GM23248 (cell line): ENCODE results near the gene LSR. TPM values are rescaled to one million over a fixed set of nuclear protein-coding genes. Genes with fewer than 3 reads are reported as not detected.

Source experiments
- DNase-seq: peaks from one replicate; pipeline ENCODE4 v3.0.0-alpha.2; 2015
- H2AFZ ChIP-seq: fragments of 200-600 bp; sonication (generic); 2 replicates; pipeline ENCODE4 v1.6.1; 2016; ENCODE audit warnings: antibody characterized with exemption
- H3F3A ChIP-seq: fragments of 200-600 bp; sonication (generic); 2 replicates; pipeline ENCODE4 v1.6.1; 2016; ENCODE audit warnings: mild to moderate bottlenecking, antibody characterized with exemption, mixed run types; ENCODE audit not compliant: insufficient read depth
- H3K27ac ChIP-seq: fragments of 200-600 bp; sonication (generic); 2 replicates; pipeline ENCODE4 v1.5.1; 2016; ENCODE audit warnings: mild to moderate bottlenecking
- H3K27me3 ChIP-seq: fragments of 200-600 bp; sonication (generic); replicated peaks from 2 replicates; pipeline ENCODE4 v1.6.1; 2016; ENCODE audit warnings: mild to moderate bottlenecking; ENCODE audit not compliant: insufficient read depth
- H3K36me3 ChIP-seq: fragments of 200-600 bp; sonication (generic); 2 replicates; pipeline ENCODE4 v1.6.1; 2016; ENCODE audit warnings: low read depth, mild to moderate bottlenecking
- H3K4me1 ChIP-seq: fragments of 200-600 bp; sonication (generic); 2 replicates; pipeline ENCODE4 v1.6.1; 2016; ENCODE audit warnings: mild to moderate bottlenecking; ENCODE audit not compliant: insufficient read depth
- H3K4me2 ChIP-seq: fragments of 200-600 bp; sonication (generic); one replicate; pipeline ENCODE4 v1.6.1; 2016; ENCODE audit warnings: mild to moderate bottlenecking; ENCODE audit not compliant: unreplicated experiment
- H3K4me3 ChIP-seq: fragments of 200-600 bp; sonication (generic); 2 replicates; pipeline ENCODE4 v1.5.1; 2016; ENCODE audit warnings: mild to moderate bottlenecking
- H3K79me2 ChIP-seq: fragments of 200-600 bp; sonication (generic); 2 replicates; pipeline ENCODE4 v1.6.1; 2016; ENCODE audit warnings: mild to moderate bottlenecking; ENCODE audit not compliant: insufficient read depth
- H3K9ac ChIP-seq: fragments of 200-600 bp; sonication (generic); 2 replicates; pipeline ENCODE4 v1.6.1; 2016; ENCODE audit warnings: mild to moderate bottlenecking
- H3K9me2 ChIP-seq: fragments of 200-600 bp; sonication (generic); 2 replicates; pipeline ENCODE4 v1.6.1; 2016; ENCODE audit warnings: mixed run types, mild to moderate bottlenecking, moderate library complexity; ENCODE audit not compliant: insufficient read depth
- H3K9me3 ChIP-seq: fragments of 200-600 bp; sonication (generic); one replicate; pipeline ENCODE4 v1.6.1; 2017; ENCODE audit warnings: low read depth
- H4K20me1 ChIP-seq: fragments of 200-600 bp; sonication (generic); 2 replicates; pipeline ENCODE4 v1.6.0; 2016; ENCODE audit not compliant: insufficient read depth
- EZH2 ChIP-seq: fragments of 200-600 bp; sonication (generic); IDR thresholded peaks from 2 replicates; pipeline ENCODE4 v1.6.1; 2018; ENCODE audit warnings: antibody characterized with exemption, mild to moderate bottlenecking; ENCODE audit not compliant: insufficient read depth, poor library complexity, severe bottlenecking
- EZH2phosphoT487 ChIP-seq: fragments of 200-600 bp; sonication (generic); IDR thresholded peaks from 2 replicates; pipeline ENCODE4 v1.6.1; 2018; ENCODE audit warnings: antibody characterized with exemption, moderate library complexity, mild to moderate bottlenecking, low read depth; ENCODE audit not compliant: insufficient read depth
- WGBS, 2 experiments: methylation state at CpG; one replicate each; pipeline ENCODE4 v1.1.6; 2015 to 2017; ENCODE audit warnings: low lambda C conversion rate in 2 of 2, low coverage in 1 of 2; ENCODE audit errors: missing lambda C conversion rate in 2 of 2; 5-methylcytosine and 5-hydroxymethylcytosine counted together
- in situ Hi-C: fragments of 300-500 bp; cut with MboI; formaldehyde crosslinking; loops from 2 replicates; pipeline ENCODE4 v1.15.0; 2020
- polyA plus RNA-seq: library from polyadenylated mRNA; unstranded; fragments of >200 nt; fragmentation: Nextera tagmentation; extraction: Ambion mirVana; gene quantifications from 2 replicates; pipeline ENCODE4 v1.2.1, GENCODE V29; 2016
- total RNA-seq: library from RNA; depleted of rRNA; stranded (reverse); fragments of >200 nt; shearing (Covaris generic); gene quantifications from 2 replicates; pipeline ENCODE4 v1.2.3, GENCODE V29; 2014

LSR gene
- total and polyA plus RNA-seq, 2 experiments from 2014 or later, result 2.7 TPM; not detected in 1

- H3K9ac ChIP-seq, result no peak overlapping the region
- no peak overlapping the region for H3K4me2 ChIP-seq
- whole genome bisulfite sequencing, 2 experiments, result 5% methylated on average over 34 to 39 of the region's 39 CpGs
Observed at GRCh38 chr19:35249146-35249847, 495 bp downstream of the LSR start.

GRCh38 chr19:35249848-35250711 lies 1.3 kb downstream of the LSR start:
- WGBS, 2 experiments, result 64 to 71% methylated on average over 26 to 34 of the region's 34 CpGs
- Histone ChIP-seq H4K20me1 (no peaks in the 10 kb centered on the region), H2AFZ (no peak overlapping the region), H3K4me1 (no peaks in the 10 kb centered on the region), H3K27me3 (peaks cover 44% of the 10 kb centered on the region), H3K4me3 (no peak overlapping the region), H3K79me2 (no peaks in the 10 kb centered on the region), H3K27ac (no peak overlapping the region), H3F3A (no peaks in the 10 kb centered on the region), H3K9ac (no peak overlapping the region), H3K4me2 (no peak overlapping the region), H3K36me3 (no peaks in the 10 kb centered on the region), H3K9me2 (no peaks in the 10 kb centered on the region), H3K9me3 (no peaks in the 10 kb centered on the region)
- no peak for DNase-seq
- TF ChIP-seq EZH2phosphoT487 (no peak), EZH2 (no peak)
- in situ Hi-C loops, result no loop called here

More at GRCh38 chr19:35249146-35249847, 495 bp downstream of the LSR start:
- Histone ChIP-seq H3K9me2 (no peaks in the 10 kb centered on the region), H3K79me2 (no peaks in the 10 kb centered on the region), H3F3A (no peaks in the 10 kb centered on the region), H3K9me3 (no peaks in the 10 kb centered on the region), H3K4me1 (no peaks in the 10 kb centered on the region), H3K27ac (no peak overlapping the region), H3K27me3 (peaks cover 44% of the 10 kb centered on the region), H3K4me3 (no peak overlapping the region), H2AFZ (no peak overlapping the region), H4K20me1 (no peaks in the 10 kb centered on the region), H3K36me3 (no peaks in the 10 kb centered on the region)
- TF ChIP-seq EZH2phosphoT487, result no peak
- no peak for TF ChIP-seq EZH2
- in situ Hi-C loops, result no loop called here
- no peak for DNase-seq

GRCh38 chr19:35251456-35251855 lies 2.7 kb downstream of the LSR start:
- Histone ChIP-seq H3K4me2 (no peak overlapping the region), H3F3A (no peaks in the 10 kb centered on the region), H3K9me2 (no peaks in the 10 kb centered on the region), H3K36me3 (no peaks in the 10 kb centered on the region), H2AFZ (no peak overlapping the region), H3K9me3 (no peaks in the 10 kb centered on the region), H3K9ac (no peak overlapping the region), H3K27me3 (peaks cover 35% of the 10 kb centered on the region), H3K4me1 (no peaks in the 10 kb centered on the region), H3K27ac (no peak overlapping the region), H3K4me3 (no peak overlapping the region), H4K20me1 (no peaks in the 10 kb centered on the region), H3K79me2 (no peaks in the 10 kb centered on the region)
- TF ChIP-seq EZH2 (no peak), EZH2phosphoT487 (no peak)
- no peak for DNase-seq
- in situ Hi-C loops, result no loop called here
- WGBS, 2 experiments, result 27% methylated on average over 2 of the region's 2 CpGs

DNA sequence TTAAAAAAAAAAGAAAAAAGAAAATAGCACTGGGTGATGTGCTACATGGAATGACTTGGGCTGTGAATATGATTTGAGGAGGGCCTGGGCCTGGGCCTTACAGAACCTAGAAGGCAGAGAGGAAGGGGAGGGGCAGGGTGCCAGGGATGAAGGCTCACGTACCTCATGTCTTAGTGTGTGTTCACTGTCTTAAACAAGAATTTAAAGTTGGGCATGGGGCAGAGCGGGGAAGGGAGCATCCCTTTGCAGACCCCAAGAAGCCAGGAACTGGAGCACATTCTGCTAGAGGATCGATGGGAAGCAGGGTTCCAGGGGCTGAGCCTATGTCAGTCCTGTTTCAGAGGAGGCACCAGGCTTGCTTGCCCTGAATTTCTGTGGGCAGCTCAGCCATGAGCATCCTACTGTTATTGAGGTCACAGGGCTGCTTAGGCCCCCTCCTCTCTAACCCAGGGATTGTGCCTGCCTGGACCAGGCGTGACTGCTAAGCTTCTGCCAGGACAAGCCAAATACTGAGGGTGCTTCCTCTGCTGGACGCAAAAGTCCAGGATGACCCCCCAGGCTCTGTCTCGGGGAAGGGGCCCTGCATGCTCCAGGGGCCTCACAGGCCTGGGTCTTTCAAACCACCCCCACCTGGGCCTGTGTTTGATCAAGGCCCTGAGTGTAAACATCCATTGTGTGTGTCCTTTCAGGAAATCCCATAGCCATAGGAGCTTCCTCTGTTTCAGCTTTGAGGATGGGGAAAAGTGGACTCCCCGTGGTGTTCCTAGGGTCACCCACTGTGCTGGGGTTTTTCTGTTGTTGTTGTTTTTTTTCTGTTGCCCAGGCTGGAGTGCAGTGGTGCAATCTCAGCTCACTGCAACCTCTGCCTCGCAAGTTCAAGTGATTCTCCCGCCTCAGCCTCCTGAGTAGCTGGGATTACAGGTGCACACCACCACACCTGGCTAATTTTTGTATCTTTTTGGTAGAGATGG lies 4.8 kb downstream of the LSR start:
- Histone ChIP-seq H3K4me2 (no peak overlapping the region), H3F3A (no peaks in the 10 kb centered on the region), H3K9ac (no peak overlapping the region), H3K4me1 (no peaks in the 10 kb centered on the region), H3K79me2 (no peaks in the 10 kb centered on the region), H2AFZ (no peak overlapping the region), H3K27ac (no peak overlapping the region), H3K36me3 (no peaks in the 10 kb centered on the region), H3K27me3 (peaks cover 15% of the 10 kb centered on the region; the same call in 1 of the 2 replicates), H3K9me2 (no peaks in the 10 kb centered on the region), H3K9me3 (no peaks in the 10 kb centered on the region), H4K20me1 (no peaks in the 10 kb centered on the region), H3K4me3 (no peak overlapping the region)
- DNase-seq, result no peak
- 67 to 81% methylated on average over 8 to 9 of the region's 9 CpGs for WGBS, 2 experiments
- in situ Hi-C loops, result no loop called here
- TF ChIP-seq EZH2 (no peak), EZH2phosphoT487 (no peak)
